Naive thymus-derived CD4-positive, alpha-beta T cell (primary cell): ENCODE data around the gene HAPSTR1. TPM values are rescaled to one million over a fixed set of nuclear protein-coding genes. Genes with fewer than 3 reads are reported as not detected.
"Not testable (repeated sequence)": the region's sequence is repeated elsewhere in the genome, so short reads cannot be mapped to it uniquely, and the experiment has no call there.

ENCODE experiments used
- ATAC-seq: fragments of 150-1000 bp; cut with Tn5 transposase; 2 replicates; pipeline ENCODE4 v1.10.0; 2021; ENCODE audit warnings: mild to moderate bottlenecking, moderate library complexity
- CTCF ChIA-PET: fragments of 350-600 bp; sonication (Branson Sonifier 250); formaldehyde crosslinking; loops from one replicate; lab custom pipeline; 2021; ENCODE audit warnings: antibody characterized with exemption; lab: Charles Lee
- POLR2A ChIA-PET: fragments of 350-600 bp; sonication (Branson Sonifier 250); formaldehyde crosslinking; loops from one replicate; lab custom pipeline; 2021; ENCODE audit warnings: antibody characterized with exemption, inconsistent platforms; lab: Charles Lee
- DNase-seq, 9 donors: peaks; one replicate each; pipeline versions ENCODE4 v3.0.0 to v3.0.0-alpha.2; 2020 to 2022; ENCODE audit warnings: mixed read lengths in 1 of 9
- H3K27ac ChIP-seq: one replicate; pipeline ENCODE4 v1.7.0; 2013; ENCODE audit warnings: mild to moderate bottlenecking, low read depth, low read length, moderate library complexity
- H3K27me3 ChIP-seq, 2 donors: one replicate each; pipeline ENCODE4 v1.7.0; 2013; ENCODE audit warnings: low read length in 2 of 2, mild to moderate bottlenecking in 2 of 2, moderate library complexity in 2 of 2; ENCODE audit not compliant: control insufficient read depth in 2 of 2, insufficient read depth in 2 of 2
- H3K36me3 ChIP-seq, 3 experiments: 1 replicate in 2 of 3; 2 replicates in 1 of 3; pipeline ENCODE4 v1.7.0; 2013; ENCODE audit warnings: low read length in 3 of 3, mild to moderate bottlenecking in 3 of 3, moderate library complexity in 1 of 3; ENCODE audit not compliant: insufficient read depth in 3 of 3, control insufficient read depth in 2 of 3
- H3K4me1 ChIP-seq, 2 donors: one replicate each; pipeline ENCODE4 v1.7.0; 2013; ENCODE audit warnings: low read length in 2 of 2, mild to moderate bottlenecking in 2 of 2, moderate library complexity in 1 of 2; ENCODE audit not compliant: control insufficient read depth in 2 of 2, insufficient read depth in 2 of 2
- H3K4me3 ChIP-seq: 2 replicates; pipeline ENCODE4 v1.7.0; 2013; ENCODE audit warnings: mild to moderate bottlenecking, low read length
- H3K9me3 ChIP-seq, 3 experiments: 1 replicate in 2 of 3; 2 replicates in 1 of 3; pipeline ENCODE4 v1.7.0; 2013; ENCODE audit warnings: low read length in 3 of 3; ENCODE audit not compliant: control insufficient read depth in 2 of 3
- H3K27ac Mint-ChIP-seq, 9 donors: one replicate each; pipeline ENCODE4 v1.8.0; 2020 to 2022; ENCODE audit warnings: mixed read lengths in 9 of 9, mild to moderate bottlenecking in 8 of 9, moderate library complexity in 5 of 9, inconsistent platforms in 2 of 9
- H3K27me3 Mint-ChIP-seq, 5 donors: one replicate each; pipeline ENCODE4 v1.8.0; 2021 to 2022; ENCODE audit warnings: mixed read lengths in 5 of 5, mild to moderate bottlenecking in 1 of 5
- H3K36me3 Mint-ChIP-seq, 5 donors: one replicate each; pipeline ENCODE4 v1.8.0; 2020 to 2022; ENCODE audit warnings: mixed read lengths in 5 of 5, mild to moderate bottlenecking in 3 of 5, inconsistent platforms in 1 of 5
- H3K4me1 Mint-ChIP-seq, 7 donors: one replicate each; pipeline ENCODE4 v1.8.0; 2020 to 2022; ENCODE audit warnings: mixed read lengths in 7 of 7, mild to moderate bottlenecking in 3 of 7, inconsistent platforms in 1 of 7
- H3K4me3 Mint-ChIP-seq, 10 donors: one replicate each; pipeline ENCODE4 v1.8.0; 2020 to 2022; ENCODE audit warnings: mild to moderate bottlenecking in 10 of 10, mixed read lengths in 10 of 10, moderate library complexity in 6 of 10, inconsistent platforms in 2 of 10
- H3K9me3 Mint-ChIP-seq, 11 donors: one replicate each; pipeline ENCODE4 v1.8.0; 2020 to 2022; ENCODE audit warnings: mixed read lengths in 11 of 11, mild to moderate bottlenecking in 4 of 11, inconsistent platforms in 1 of 11, moderate library complexity in 1 of 11
- intact Hi-C, 2 donors: fragments of 100-400 bp; cut with micrococcal nuclease; formaldehyde crosslinking; loops; one replicate each; pipeline ENCODE4 v1.15.1; 2023
- polyA plus RNA-seq, 2 donors: library from polyadenylated mRNA; unstranded; fragments of 300-500 nt; fragmentation: Illumina TruSeq; gene quantifications; one replicate each; pipeline ENCODE4 v1.2.3, GENCODE V29; 2021
- total RNA-seq, 6 experiments: library from RNA in 5 of 6; stranded (reverse) in 5 of 6; gene quantifications; 1 replicate in 5 of 6; 2 replicates in 1 of 6; pipeline ENCODE4 v1.2.3 and lab custom pipeline; 2021 to 2026

HAPSTR1 gene, protein sequence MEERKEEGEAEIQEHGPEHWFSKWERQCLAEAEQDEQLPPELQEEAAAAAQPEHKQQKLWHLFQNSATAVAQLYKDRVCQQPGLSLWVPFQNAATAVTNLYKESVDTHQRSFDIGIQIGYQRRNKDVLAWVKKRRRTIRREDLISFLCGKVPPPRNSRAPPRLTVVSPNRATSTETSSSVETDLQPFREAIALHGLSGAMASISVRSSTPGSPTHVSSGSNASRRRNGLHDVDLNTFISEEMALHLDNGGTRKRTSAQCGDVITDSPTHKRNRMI
- total RNA-seq: 100 to 1,000 TPM in 2 of 5 experiments, 10 to 100 TPM in 3; 69.6 to 136 (median 87.3) TPM
- polyA plus RNA-seq: 10 to 100 TPM; 11.4 to 17.5 TPM
- total RNA-seq (lab: John Stamatoyannopoulos, UW): 293 reads per million, percentile 96 among the genes with 10 or more reads in this experiment

DNA sequence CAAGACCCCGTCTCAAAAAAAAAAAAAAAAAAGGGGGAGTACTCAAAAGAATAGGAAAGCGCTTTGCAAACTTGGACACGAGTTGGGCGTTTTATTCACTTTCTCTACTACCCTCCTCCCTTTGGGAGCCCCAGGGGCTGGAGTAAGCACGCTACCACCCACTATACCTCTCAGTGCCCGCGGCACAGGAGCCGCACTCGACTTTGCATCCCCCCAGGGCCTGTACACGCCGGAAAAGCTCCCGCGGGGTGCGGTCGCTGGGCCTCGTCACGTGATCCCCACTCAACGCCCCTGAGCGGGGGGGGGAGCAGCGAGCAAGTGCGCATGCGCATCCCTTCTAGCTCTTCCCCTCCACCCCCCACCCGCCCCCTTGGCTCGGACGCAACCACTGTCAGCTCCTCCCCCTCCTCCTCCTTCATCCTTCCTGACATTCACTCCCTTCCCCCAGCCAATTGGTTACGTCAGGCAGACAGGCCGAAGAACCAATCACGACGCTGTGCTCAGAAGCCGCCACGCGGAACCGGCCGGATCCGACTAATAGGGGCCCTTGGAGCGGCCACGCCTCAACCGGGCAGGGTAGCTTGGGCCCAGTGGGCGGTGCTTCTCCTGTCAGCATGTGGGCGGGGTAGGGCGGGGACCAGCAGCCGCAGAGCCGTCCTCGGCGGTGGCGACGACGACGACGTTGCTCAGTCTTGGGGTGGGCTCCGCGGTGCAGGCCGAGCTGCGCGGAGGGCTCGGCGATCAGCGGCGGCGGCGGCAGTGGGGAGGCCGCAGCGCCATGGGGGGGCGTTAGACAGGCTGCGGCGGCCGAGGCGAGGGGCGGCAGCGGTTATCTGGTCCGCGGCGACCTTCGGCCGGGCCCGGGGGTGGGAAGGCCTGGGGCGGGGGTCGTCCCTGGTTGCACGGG, at the start of gene HAPSTR1:
Gene HAPSTR1, plus strand, starts transcription at position 685 of the 907 bp plus-strand sequence. CDS start 401 bp downstream, outside the sequence.
- Mint-ChIP-seq H3K4me3 (peak within 1 kb of the TSS; percentile 90 to 100 (median 98)), H3K27me3 (peaks cover 0 to 4% (median 0%) of the 10 kb centered on the region in 5 donors), H3K36me3 (peaks cover 0 to 30% (median 24%) of the 10 kb centered on the region in 5 donors), H3K27ac (peak within 1 kb of the TSS; percentile 92 to 99 (median 97)), H3K9me3 (peaks cover 0 to 10% (median 0%) of the 10 kb centered on the region in 11 donors), H3K4me1 (peaks cover 29 to 40% (median 39%) of the 10 kb centered on the region in 7 donors)
- H3K27me3 ChIP-seq: no peaks in the 10 kb centered on the region
- H3K27ac ChIP-seq: peak within 1 kb of the TSS; percentile 98
- H3K4me3 ChIP-seq: peak within 1 kb of the TSS; percentile 90
- ATAC-seq (peak; percentile 93), DNase-seq (peak; percentile 89 to 100 (median 99))
- H3K36me3 ChIP-seq: peaks cover 0 to 19% (median 19%) of the 10 kb centered on the region in 3 experiments
- peaks cover 21 to 32% of the 10 kb centered on the region in 2 donors for H3K4me1 ChIP-seq
- ChIA-PET POLR2A (interaction anchor here (0.6 to 5.1 kb wide), 22 partner anchors 11 to 1854 kb away, joined by 3 to 54 read pairs (median 5); partner anchors contain the start of genes ABAT, CARHSP1, CLEC16A and METTL22), CTCF (interaction anchor here (0.8 to 1.9 kb wide), 2 partner anchors 11 to 82 kb away, joined by 5 read pairs; no protein-coding TSS in a partner anchor)
- no peaks in the 10 kb centered on the region for H3K9me3 ChIP-seq
- intact Hi-C loops: loop anchor here (1.0 to 10.0 kb wide), 19 partner anchors 9 to 1851 kb away; partner anchors contain the start of genes ABAT (in 2 of the 2), METTL22 (in 2 of the 2), ATF7IP2 (in 1 of the 2) and CARHSP1 (in 1 of the 2)

DNA sequence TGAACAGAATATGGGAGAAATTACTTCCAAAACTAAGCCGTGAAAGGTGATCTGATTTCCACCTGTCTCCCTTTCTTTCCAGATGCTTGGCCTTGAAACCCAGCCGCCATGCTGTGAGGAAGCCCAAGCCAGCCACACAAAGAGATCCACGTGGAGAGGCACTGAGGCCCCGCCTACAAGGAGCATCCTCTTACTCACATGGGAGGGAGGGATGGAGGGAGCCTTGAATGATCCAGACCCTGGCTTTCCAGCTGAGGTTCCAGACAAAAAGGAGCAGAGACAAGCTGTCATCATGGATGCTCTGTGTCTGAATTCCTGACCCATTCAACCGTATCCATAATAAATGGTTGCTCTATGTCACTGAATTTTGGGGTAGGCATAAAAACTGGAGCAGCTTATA, 48.9 kb upstream of the HAPSTR1 start:
- CTCF ChIA-PET: no interaction called here
- Histone ChIP-seq H3K36me3 (no peaks in the 10 kb centered on the region), H3K27me3 (no peaks in the 10 kb centered on the region), H3K4me1 (no peaks in the 10 kb centered on the region), H3K4me3 (no peak overlapping the region), H3K27ac (no peak overlapping the region), H3K9me3 (peaks cover 0 to 10% (median 0%) of the 10 kb centered on the region in 3 experiments)
- Mint-ChIP-seq H3K4me1 (peaks cover 0 to 12% (median 0%) of the 10 kb centered on the region in 7 donors), H3K9me3 (peaks cover 2 to 22% (median 13%) of the 10 kb centered on the region in 11 donors), H3K27me3 (peaks cover 0 to 5% (median 0%) of the 10 kb centered on the region in 5 donors), H3K27ac (no peak overlapping the region), H3K4me3 (no peak overlapping the region), H3K36me3 (peaks cover 0 to 9% (median 5%) of the 10 kb centered on the region in 5 donors)
- intact Hi-C loops: no loop called here
- POLR2A ChIA-PET: no interaction called here
- ATAC-seq: no peak
- no peak for DNase-seq

DNA sequence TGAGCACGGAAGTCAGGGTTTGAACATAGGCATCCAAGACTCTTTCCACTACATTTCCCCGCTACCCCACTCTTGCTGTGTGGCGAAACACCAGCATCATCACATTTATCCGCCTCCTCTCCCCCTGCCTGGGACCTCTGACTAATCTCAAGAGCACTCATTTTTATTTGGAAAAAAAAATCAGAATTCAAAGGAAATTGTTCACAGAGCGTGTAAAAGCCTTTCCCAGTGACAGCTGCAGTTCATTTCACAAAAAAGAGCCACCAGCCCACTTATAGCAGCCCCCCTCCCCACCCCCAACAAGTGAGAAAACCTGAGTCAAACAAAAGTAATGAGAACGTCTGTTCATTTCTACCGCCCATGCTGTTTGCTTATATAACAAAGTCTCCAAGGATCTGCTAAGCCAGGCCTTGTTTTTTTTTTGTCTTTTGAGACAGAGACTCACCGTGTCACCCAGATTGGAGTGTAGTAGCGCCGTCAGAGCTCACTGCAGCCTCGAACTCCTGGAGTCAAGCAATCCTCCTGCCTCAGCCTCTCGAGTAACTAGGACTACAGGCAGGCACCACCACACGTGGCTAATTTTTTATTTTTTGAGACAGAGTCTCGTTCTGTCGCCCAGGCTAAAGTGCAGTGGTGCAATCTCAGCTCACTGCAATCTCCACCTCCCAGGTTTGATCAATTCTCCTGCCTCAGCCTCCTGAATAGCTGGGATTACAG, 48.3 kb upstream of the HAPSTR1 start:
- Histone ChIP-seq H3K4me3 (no peak overlapping the region), H3K4me1 (no peaks in the 10 kb centered on the region), H3K36me3 (no peaks in the 10 kb centered on the region), H3K27ac (no peak overlapping the region), H3K27me3 (no peaks in the 10 kb centered on the region), H3K9me3 (peaks cover 0 to 10% (median 0%) of the 10 kb centered on the region in 3 experiments)
- peaks cover 0 to 9% (median 5%) of the 10 kb centered on the region in 5 donors for H3K36me3 Mint-ChIP-seq
- H3K4me1 Mint-ChIP-seq: peaks cover 0 to 17% (median 0%) of the 10 kb centered on the region in 7 donors
- peaks cover 2 to 22% (median 13%) of the 10 kb centered on the region in 11 donors for H3K9me3 Mint-ChIP-seq
- POLR2A ChIA-PET: no interaction called here
- no peak overlapping the region for H3K4me3 Mint-ChIP-seq
- peaks cover 0 to 5% (median 0%) of the 10 kb centered on the region in 5 donors for H3K27me3 Mint-ChIP-seq
- CTCF ChIA-PET: no interaction called here
- H3K27ac Mint-ChIP-seq: peak overlapping the region in 1 of 9 donors; percentile 36
- intact Hi-C loops: no loop called here
- ATAC-seq (no peak), DNase-seq (no peak)

DNA sequence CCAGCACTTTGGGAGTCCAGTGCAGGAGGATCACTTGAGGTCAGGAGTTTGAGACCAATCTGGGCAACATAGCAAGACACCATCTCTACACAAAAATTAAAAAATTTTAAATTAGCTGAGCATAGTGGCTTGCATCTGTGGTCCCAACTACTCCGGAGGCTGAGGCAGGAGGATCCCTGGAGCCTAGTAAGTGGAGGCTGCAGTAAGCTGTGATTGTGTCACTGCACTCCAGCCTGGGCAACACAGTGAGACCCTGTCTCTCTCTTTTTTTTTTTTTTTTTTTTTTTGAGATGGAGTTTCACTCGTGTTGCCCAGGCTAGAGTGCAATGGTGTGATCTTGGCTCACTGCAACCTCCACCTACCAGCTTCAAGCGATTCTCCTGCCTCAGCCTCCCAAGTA, 45.9 kb upstream of the HAPSTR1 start:
- peaks cover 0 to 10% (median 0%) of the 10 kb centered on the region in 3 experiments for H3K9me3 ChIP-seq
- intact Hi-C loops, H3K4me1 ChIP-seq, CTCF ChIA-PET, H3K27me3 ChIP-seq, H3K4me3 Mint-ChIP-seq, POLR2A ChIA-PET, H3K27ac Mint-ChIP-seq, H3K4me3 ChIP-seq, ATAC-seq, H3K36me3 ChIP-seq, DNase-seq, H3K27me3 Mint-ChIP-seq, H3K27ac ChIP-seq, H3K36me3 Mint-ChIP-seq: not testable (repeated sequence)
- peaks cover 2 to 22% (median 13%) of the 10 kb centered on the region in 11 donors for H3K9me3 Mint-ChIP-seq
- H3K4me1 Mint-ChIP-seq: peaks cover 0 to 23% (median 0%) of the 10 kb centered on the region in 7 donors

DNA sequence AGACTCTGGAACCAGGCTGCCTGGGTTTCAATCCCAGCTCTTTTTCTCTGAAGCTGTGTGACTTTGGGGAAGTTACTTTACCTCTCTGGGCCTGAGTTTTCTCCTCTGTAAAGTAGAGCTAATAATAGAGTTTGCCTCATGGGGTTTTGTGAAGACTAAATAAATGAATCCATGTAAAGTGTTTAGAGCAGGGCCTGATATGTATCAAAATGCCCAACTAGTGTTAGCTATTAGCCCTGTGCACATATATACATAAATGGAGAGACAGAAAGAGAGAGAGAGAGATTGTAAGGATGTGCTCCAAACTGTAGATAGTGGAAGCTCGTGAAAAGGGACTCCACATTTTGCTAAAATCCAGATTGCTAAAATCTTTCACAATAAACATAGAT, 44.8 kb upstream of the HAPSTR1 start:
- Mint-ChIP-seq H3K27me3 (peaks cover 0 to under 1% (median 0%) of the 10 kb centered on the region in 5 donors), H3K36me3 (peaks cover 0 to 9% (median 5%) of the 10 kb centered on the region in 5 donors), H3K4me1 (peaks cover 0 to 23% (median 0%) of the 10 kb centered on the region in 7 donors), H3K9me3 (peaks cover 2 to 22% (median 12%) of the 10 kb centered on the region in 11 donors), H3K27ac (no peak overlapping the region), H3K4me3 (no peak overlapping the region)
- POLR2A ChIA-PET: no interaction called here
- H3K36me3 ChIP-seq: no peaks in the 10 kb centered on the region
- intact Hi-C loops: no loop called here
- CTCF ChIA-PET: interaction anchor here (0.6 to 1.1 kb wide), 2 partner anchors 12 to 14 kb away, joined by 4 to 6 read pairs; no protein-coding TSS in a partner anchor
- no peaks in the 10 kb centered on the region for H3K27me3 ChIP-seq
- no peaks in the 10 kb centered on the region for H3K4me1 ChIP-seq
- no peak overlapping the region for H3K4me3 ChIP-seq
- H3K27ac ChIP-seq: no peak overlapping the region
- ATAC-seq (no peak), DNase-seq (no peak)
- H3K9me3 ChIP-seq: peaks cover 0 to 10% (median 0%) of the 10 kb centered on the region in 3 experiments
